MM.1S (cell line): ENCODE data around the gene SLC2A13.

Experiments used
- DNase-seq: peaks from one replicate; pipeline ENCODE4 v3.0.0-alpha.2; 2015
- H2AFZ ChIP-seq: fragments of 300-600 bp; sonication (generic); 2 replicates; pipeline ENCODE4 v1.6.0; 2016; ENCODE audit warnings: antibody characterized with exemption, low read length
- H3F3A ChIP-seq: fragments of 300-600 bp; sonication (generic); 2 replicates; pipeline ENCODE4 v1.6.1; 2016; ENCODE audit warnings: mild to moderate bottlenecking, antibody characterized with exemption, low read length, moderate library complexity, mixed read lengths; ENCODE audit not compliant: insufficient read depth
- H3K27ac ChIP-seq: fragments of 300-600 bp; sonication (generic); 2 replicates; pipeline ENCODE4 v1.5.1; 2016; ENCODE audit warnings: mild to moderate bottlenecking, low read length
- H3K27me3 ChIP-seq: fragments of 300-600 bp; sonication (generic); replicated peaks from 2 replicates; pipeline ENCODE4 v1.6.0; 2016; ENCODE audit warnings: low read length; ENCODE audit not compliant: insufficient read depth
- H3K36me3 ChIP-seq: fragments of 300-600 bp; sonication (generic); replicated peaks from 2 replicates; pipeline ENCODE4 v1.6.1; 2016; ENCODE audit warnings: mild to moderate bottlenecking, low read length, mixed read lengths; ENCODE audit not compliant: insufficient read depth
- H3K4me1 ChIP-seq: fragments of 300-600 bp; sonication (generic); 2 replicates; pipeline ENCODE4 v1.6.1; 2016; ENCODE audit warnings: low read length, mixed read lengths
- H3K4me2 ChIP-seq: fragments of 300-600 bp; sonication (generic); 2 replicates; pipeline ENCODE4 v1.6.0; 2016; ENCODE audit warnings: low read depth, low read length
- H3K4me3 ChIP-seq: fragments of 300-600 bp; sonication (generic); 2 replicates; pipeline ENCODE4 v1.5.1; 2016; ENCODE audit warnings: low read length, mixed read lengths
- H3K79me2 ChIP-seq: fragments of 300-600 bp; sonication (generic); 2 replicates; pipeline ENCODE4 v1.6.1; 2016; ENCODE audit warnings: mixed run types, low read length, mixed read lengths
- H3K9ac ChIP-seq: fragments of 300-600 bp; sonication (generic); 2 replicates; pipeline ENCODE4 v1.6.1; 2016; ENCODE audit warnings: low read length, mixed read lengths
- H3K9me2 ChIP-seq: fragments of 300-600 bp; sonication (generic); replicated peaks from 2 replicates; pipeline ENCODE4 v1.6.1; 2016; ENCODE audit warnings: mild to moderate bottlenecking, low read length, mixed read lengths; ENCODE audit not compliant: insufficient read depth
- H3K9me3 ChIP-seq: fragments of 300-600 bp; sonication (generic); replicated peaks from 2 replicates; pipeline ENCODE4 v1.6.1; 2016; ENCODE audit warnings: mild to moderate bottlenecking, low read length, mixed read lengths; ENCODE audit not compliant: insufficient read depth
- H4K20me1 ChIP-seq: fragments of 300-600 bp; sonication (generic); 2 replicates; pipeline ENCODE4 v1.6.1; 2016; ENCODE audit warnings: mild to moderate bottlenecking, low read length, moderate library complexity, mixed read lengths; ENCODE audit not compliant: insufficient read depth
- EZH2 ChIP-seq: fragments of 300-600 bp; sonication (generic); optimal IDR thresholded peaks from 2 replicates; pipeline ENCODE3; 2017; ENCODE audit warnings: low read depth, mild to moderate bottlenecking, antibody characterized with exemption, low read length, mixed read lengths
- EZH2phosphoT487 ChIP-seq: fragments of 300-600 bp; sonication (generic); IDR thresholded peaks from 2 replicates; pipeline ENCODE4 v1.6.1; 2018; ENCODE audit warnings: antibody characterized with exemption, low read length
- TF ChIP-seq, protein P1 (sequence below): fragments of 300-600 bp; sonication (generic); IDR thresholded peaks from 2 replicates; pipeline ENCODE4 v1.5.1; 2016; ENCODE audit warnings: antibody characterized with exemption, low read length, mixed read lengths

The SLC2A13 gene

DNA sequence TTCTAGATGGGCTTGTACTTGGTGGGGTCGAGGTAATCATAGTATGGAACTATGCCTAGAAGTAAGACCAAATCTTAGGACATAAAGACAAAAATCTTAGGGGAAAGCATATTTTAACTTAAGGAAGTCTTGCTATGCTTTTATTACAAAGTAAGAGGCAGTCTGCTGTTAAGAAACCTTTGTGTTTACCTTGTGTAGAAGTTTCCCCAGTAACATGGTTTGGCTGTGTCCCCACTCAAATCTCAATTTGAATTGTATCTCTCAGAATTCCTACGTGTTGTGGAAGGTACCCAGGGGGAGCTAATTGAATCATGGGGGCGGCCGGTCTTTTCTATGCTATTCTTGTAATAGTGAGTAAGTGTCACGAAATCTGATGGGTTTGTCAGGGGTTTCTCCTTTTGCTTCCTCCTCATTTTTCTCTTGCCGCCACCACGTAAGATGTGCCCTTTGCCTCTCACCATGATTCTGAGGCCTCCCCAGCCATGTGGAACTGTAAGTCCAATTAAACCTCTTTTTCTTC is 323.8 kb downstream of the SLC2A13 start:
- no peaks in the 10 kb centered on the region for H3K9me2 ChIP-seq
- no peaks in the 10 kb centered on the region for H3K4me1 ChIP-seq
- H3F3A ChIP-seq: no peaks in the 10 kb centered on the region
- TF ChIP-seq EZH2phosphoT487 (no peak), EZH2 (no peak)
- TF ChIP-seq, protein P1, sequence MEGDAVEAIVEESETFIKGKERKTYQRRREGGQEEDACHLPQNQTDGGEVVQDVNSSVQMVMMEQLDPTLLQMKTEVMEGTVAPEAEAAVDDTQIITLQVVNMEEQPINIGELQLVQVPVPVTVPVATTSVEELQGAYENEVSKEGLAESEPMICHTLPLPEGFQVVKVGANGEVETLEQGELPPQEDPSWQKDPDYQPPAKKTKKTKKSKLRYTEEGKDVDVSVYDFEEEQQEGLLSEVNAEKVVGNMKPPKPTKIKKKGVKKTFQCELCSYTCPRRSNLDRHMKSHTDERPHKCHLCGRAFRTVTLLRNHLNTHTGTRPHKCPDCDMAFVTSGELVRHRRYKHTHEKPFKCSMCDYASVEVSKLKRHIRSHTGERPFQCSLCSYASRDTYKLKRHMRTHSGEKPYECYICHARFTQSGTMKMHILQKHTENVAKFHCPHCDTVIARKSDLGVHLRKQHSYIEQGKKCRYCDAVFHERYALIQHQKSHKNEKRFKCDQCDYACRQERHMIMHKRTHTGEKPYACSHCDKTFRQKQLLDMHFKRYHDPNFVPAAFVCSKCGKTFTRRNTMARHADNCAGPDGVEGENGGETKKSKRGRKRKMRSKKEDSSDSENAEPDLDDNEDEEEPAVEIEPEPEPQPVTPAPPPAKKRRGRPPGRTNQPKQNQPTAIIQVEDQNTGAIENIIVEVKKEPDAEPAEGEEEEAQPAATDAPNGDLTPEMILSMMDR: no peak
- no peak overlapping the region for H2AFZ ChIP-seq
- no peak overlapping the region for H3K27ac ChIP-seq
- H3K79me2 ChIP-seq: no peaks in the 10 kb centered on the region
- no peak overlapping the region for H3K9ac ChIP-seq
- no peaks in the 10 kb centered on the region for H4K20me1 ChIP-seq
- no peaks in the 10 kb centered on the region for H3K36me3 ChIP-seq
- no peaks in the 10 kb centered on the region for H3K9me3 ChIP-seq
- no peak overlapping the region for H3K4me3 ChIP-seq
- DNase-seq: no peak
- H3K27me3 ChIP-seq: no peaks in the 10 kb centered on the region
- H3K4me2 ChIP-seq: no peak overlapping the region

DNA sequence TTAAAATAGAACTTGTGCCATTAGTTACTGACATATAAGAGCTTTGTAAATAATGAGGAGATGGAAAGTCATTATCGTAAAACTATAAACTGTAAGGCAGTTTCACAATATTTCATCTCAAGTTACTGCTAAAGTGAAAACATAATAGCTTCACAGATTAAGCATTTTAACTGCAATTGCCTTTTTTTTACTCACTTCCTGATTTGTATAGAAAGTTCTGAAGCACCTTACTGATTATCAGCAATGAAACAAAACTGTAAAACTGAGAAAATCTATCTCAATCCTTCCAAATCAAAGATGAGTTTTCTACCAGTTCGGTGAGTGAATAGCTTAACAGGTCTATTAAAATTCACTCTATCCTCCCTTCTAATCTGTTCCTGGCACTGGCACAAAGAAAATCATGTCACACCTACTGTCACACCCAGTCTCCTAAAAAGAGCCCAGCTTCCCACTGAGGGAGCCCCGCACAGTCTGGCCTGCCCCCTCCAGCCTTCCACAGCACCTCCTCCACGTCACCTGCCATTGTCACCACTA is 324.9 kb downstream of the SLC2A13 start:
- Histone ChIP-seq H3K36me3 (no peaks in the 10 kb centered on the region), H3K4me2 (no peak overlapping the region), H3K9ac (no peak overlapping the region), H3F3A (no peaks in the 10 kb centered on the region), H3K9me3 (no peaks in the 10 kb centered on the region), H3K9me2 (no peaks in the 10 kb centered on the region), H2AFZ (no peak overlapping the region), H3K27me3 (no peaks in the 10 kb centered on the region), H3K4me1 (no peaks in the 10 kb centered on the region), H3K27ac (no peak overlapping the region), H3K79me2 (no peaks in the 10 kb centered on the region), H3K4me3 (no peak overlapping the region), H4K20me1 (no peaks in the 10 kb centered on the region)
- DNase-seq: no peak
- no peak for TF ChIP-seq EZH2
- no peak for TF ChIP-seq EZH2phosphoT487
- TF ChIP-seq, protein P1: no peak

DNA sequence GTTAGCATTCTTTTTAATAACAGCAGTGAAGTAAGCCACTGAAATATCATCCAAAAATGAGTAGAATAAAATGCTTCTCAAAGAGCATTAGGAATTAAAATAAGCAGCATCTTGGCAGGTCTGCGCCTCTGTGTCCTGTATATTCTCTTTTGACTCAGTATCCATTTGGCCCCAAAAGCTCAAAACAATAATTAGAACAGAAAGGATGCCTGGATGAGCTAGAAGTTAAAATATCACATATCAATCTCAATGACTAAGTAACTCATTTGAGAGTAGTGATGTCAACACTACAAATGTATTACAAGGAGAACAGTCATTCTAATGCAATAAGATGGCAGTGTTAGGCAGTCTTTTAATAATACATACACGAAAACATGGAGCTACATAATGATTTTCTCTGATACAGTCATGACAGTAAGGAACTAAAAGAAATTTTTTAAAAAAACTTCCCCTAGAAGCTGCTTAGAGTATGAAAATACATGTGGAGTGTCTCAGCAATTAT is 325.4 kb downstream of the SLC2A13 start:
- Histone ChIP-seq H3K27ac (no peak overlapping the region), H3K9ac (no peak overlapping the region), H3K27me3 (no peaks in the 10 kb centered on the region), H3K9me3 (no peaks in the 10 kb centered on the region), H3K9me2 (no peaks in the 10 kb centered on the region), H3K4me3 (no peak overlapping the region), H3K4me1 (no peaks in the 10 kb centered on the region), H3K36me3 (no peaks in the 10 kb centered on the region), H3F3A (no peaks in the 10 kb centered on the region), H3K79me2 (no peaks in the 10 kb centered on the region), H2AFZ (no peak overlapping the region), H4K20me1 (no peaks in the 10 kb centered on the region), H3K4me2 (no peak overlapping the region)
- TF ChIP-seq EZH2phosphoT487: no peak
- TF ChIP-seq, protein P1: no peak
- TF ChIP-seq EZH2: no peak
- no peak for DNase-seq
